Measurements from ENCODE around the gene LASP1.

DNA sequence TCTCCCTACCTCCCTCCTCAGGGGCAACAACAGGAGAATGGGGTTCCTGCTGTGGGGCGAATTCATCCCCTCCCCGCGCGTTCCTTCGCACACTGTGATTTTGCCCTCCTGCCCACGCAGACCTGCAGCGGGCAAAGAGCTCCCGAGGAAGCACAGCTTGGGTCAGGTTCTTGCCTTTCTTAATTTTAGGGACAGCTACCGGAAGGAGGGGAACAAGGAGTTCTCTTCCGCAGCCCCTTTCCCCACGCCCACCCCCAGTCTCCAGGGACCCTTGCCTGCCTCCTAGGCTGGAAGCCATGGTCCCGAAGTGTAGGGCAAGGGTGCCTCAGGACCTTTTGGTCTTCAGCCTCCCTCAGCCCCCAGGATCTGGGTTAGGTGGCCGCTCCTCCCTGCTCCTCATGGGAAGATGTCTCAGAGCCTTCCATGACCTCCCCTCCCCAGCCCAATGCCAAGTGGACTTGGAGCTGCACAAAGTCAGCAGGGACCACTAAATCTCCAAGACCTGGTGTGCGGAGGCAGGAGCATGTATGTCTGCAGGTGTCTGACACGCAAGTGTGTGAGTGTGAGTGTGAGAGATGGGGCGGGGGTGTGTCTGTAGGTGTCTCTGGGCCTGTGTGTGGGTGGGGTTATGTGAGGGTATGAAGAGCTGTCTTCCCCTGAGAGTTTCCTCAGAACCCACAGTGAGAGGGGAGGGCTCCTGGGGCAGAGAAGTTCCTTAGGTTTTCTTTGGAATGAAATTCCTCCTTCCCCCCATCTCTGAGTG, 49.6 kb downstream of the LASP1 start:
- TF ChIP-seq, protein P1, sequence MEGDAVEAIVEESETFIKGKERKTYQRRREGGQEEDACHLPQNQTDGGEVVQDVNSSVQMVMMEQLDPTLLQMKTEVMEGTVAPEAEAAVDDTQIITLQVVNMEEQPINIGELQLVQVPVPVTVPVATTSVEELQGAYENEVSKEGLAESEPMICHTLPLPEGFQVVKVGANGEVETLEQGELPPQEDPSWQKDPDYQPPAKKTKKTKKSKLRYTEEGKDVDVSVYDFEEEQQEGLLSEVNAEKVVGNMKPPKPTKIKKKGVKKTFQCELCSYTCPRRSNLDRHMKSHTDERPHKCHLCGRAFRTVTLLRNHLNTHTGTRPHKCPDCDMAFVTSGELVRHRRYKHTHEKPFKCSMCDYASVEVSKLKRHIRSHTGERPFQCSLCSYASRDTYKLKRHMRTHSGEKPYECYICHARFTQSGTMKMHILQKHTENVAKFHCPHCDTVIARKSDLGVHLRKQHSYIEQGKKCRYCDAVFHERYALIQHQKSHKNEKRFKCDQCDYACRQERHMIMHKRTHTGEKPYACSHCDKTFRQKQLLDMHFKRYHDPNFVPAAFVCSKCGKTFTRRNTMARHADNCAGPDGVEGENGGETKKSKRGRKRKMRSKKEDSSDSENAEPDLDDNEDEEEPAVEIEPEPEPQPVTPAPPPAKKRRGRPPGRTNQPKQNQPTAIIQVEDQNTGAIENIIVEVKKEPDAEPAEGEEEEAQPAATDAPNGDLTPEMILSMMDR (IDR thresholded peaks at IDR 0.05), result no peak
- TF ChIP-seq, protein P2, sequence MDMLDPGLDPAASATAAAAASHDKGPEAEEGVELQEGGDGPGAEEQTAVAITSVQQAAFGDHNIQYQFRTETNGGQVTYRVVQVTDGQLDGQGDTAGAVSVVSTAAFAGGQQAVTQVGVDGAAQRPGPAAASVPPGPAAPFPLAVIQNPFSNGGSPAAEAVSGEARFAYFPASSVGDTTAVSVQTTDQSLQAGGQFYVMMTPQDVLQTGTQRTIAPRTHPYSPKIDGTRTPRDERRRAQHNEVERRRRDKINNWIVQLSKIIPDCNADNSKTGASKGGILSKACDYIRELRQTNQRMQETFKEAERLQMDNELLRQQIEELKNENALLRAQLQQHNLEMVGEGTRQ (IDR thresholded peaks at IDR 0.05; ENCODE audit: borderline replicate concordance, low read depth, low read length), result no peak
- TF ChIP-seq EP300 (IDR thresholded peaks at IDR 0.05; ENCODE audit: borderline replicate concordance in 1 of 2, low read depth in 1 of 2, low read length in 1 of 2) (no peak), FOXM1 (IDR thresholded peaks at IDR 0.05; ENCODE audit: low read depth) (no peak)

All from SK-N-SH (cell line).